GM23248 (cell line): ENCODE data around the gene CENPN. TPM values are rescaled to one million over a fixed set of nuclear protein-coding genes. Genes with fewer than 3 reads are reported as not detected.

Experiments
- DNase-seq: peaks from one replicate; pipeline ENCODE4 v3.0.0-alpha.2; 2015
- H2AFZ ChIP-seq: fragments of 200-600 bp; sonication (generic); 2 replicates; pipeline ENCODE4 v1.6.1; 2016; ENCODE audit warnings: antibody characterized with exemption
- H3F3A ChIP-seq: fragments of 200-600 bp; sonication (generic); 2 replicates; pipeline ENCODE4 v1.6.1; 2016; ENCODE audit warnings: mild to moderate bottlenecking, antibody characterized with exemption, mixed run types; ENCODE audit not compliant: insufficient read depth
- H3K27ac ChIP-seq: fragments of 200-600 bp; sonication (generic); 2 replicates; pipeline ENCODE4 v1.5.1; 2016; ENCODE audit warnings: mild to moderate bottlenecking
- H3K27me3 ChIP-seq: fragments of 200-600 bp; sonication (generic); replicated peaks from 2 replicates; pipeline ENCODE4 v1.6.1; 2016; ENCODE audit warnings: mild to moderate bottlenecking; ENCODE audit not compliant: insufficient read depth
- H3K36me3 ChIP-seq: fragments of 200-600 bp; sonication (generic); 2 replicates; pipeline ENCODE4 v1.6.1; 2016; ENCODE audit warnings: low read depth, mild to moderate bottlenecking
- H3K4me1 ChIP-seq: fragments of 200-600 bp; sonication (generic); 2 replicates; pipeline ENCODE4 v1.6.1; 2016; ENCODE audit warnings: mild to moderate bottlenecking; ENCODE audit not compliant: insufficient read depth
- H3K4me2 ChIP-seq: fragments of 200-600 bp; sonication (generic); one replicate; pipeline ENCODE4 v1.6.1; 2016; ENCODE audit warnings: mild to moderate bottlenecking; ENCODE audit not compliant: unreplicated experiment
- H3K4me3 ChIP-seq: fragments of 200-600 bp; sonication (generic); 2 replicates; pipeline ENCODE4 v1.5.1; 2016; ENCODE audit warnings: mild to moderate bottlenecking
- H3K79me2 ChIP-seq: fragments of 200-600 bp; sonication (generic); 2 replicates; pipeline ENCODE4 v1.6.1; 2016; ENCODE audit warnings: mild to moderate bottlenecking; ENCODE audit not compliant: insufficient read depth
- H3K9ac ChIP-seq: fragments of 200-600 bp; sonication (generic); 2 replicates; pipeline ENCODE4 v1.6.1; 2016; ENCODE audit warnings: mild to moderate bottlenecking
- H3K9me2 ChIP-seq: fragments of 200-600 bp; sonication (generic); 2 replicates; pipeline ENCODE4 v1.6.1; 2016; ENCODE audit warnings: mixed run types, mild to moderate bottlenecking, moderate library complexity; ENCODE audit not compliant: insufficient read depth
- H3K9me3 ChIP-seq: fragments of 200-600 bp; sonication (generic); one replicate; pipeline ENCODE4 v1.6.1; 2017; ENCODE audit warnings: low read depth
- H4K20me1 ChIP-seq: fragments of 200-600 bp; sonication (generic); 2 replicates; pipeline ENCODE4 v1.6.0; 2016; ENCODE audit not compliant: insufficient read depth
- EZH2 ChIP-seq: fragments of 200-600 bp; sonication (generic); IDR thresholded peaks from 2 replicates; pipeline ENCODE4 v1.6.1; 2018; ENCODE audit warnings: antibody characterized with exemption, mild to moderate bottlenecking; ENCODE audit not compliant: insufficient read depth, poor library complexity, severe bottlenecking
- EZH2phosphoT487 ChIP-seq: fragments of 200-600 bp; sonication (generic); IDR thresholded peaks from 2 replicates; pipeline ENCODE4 v1.6.1; 2018; ENCODE audit warnings: antibody characterized with exemption, moderate library complexity, mild to moderate bottlenecking, low read depth; ENCODE audit not compliant: insufficient read depth
- WGBS, 2 experiments: methylation state at CpG; one replicate each; pipeline ENCODE4 v1.1.6; 2015 to 2017; ENCODE audit warnings: low lambda C conversion rate in 2 of 2, low coverage in 1 of 2; ENCODE audit errors: missing lambda C conversion rate in 2 of 2; 5-methylcytosine and 5-hydroxymethylcytosine counted together
- in situ Hi-C: fragments of 300-500 bp; cut with MboI; formaldehyde crosslinking; loops from 2 replicates; pipeline ENCODE4 v1.15.0; 2020
- polyA plus RNA-seq: library from polyadenylated mRNA; unstranded; fragments of >200 nt; fragmentation: Nextera tagmentation; extraction: Ambion mirVana; gene quantifications from 2 replicates; pipeline ENCODE4 v1.2.1, GENCODE V29; 2016
- total RNA-seq: library from RNA; depleted of rRNA; stranded (reverse); fragments of >200 nt; shearing (Covaris generic); gene quantifications from 2 replicates; pipeline ENCODE4 v1.2.3, GENCODE V29; 2014

CENPN gene
- total and polyA plus RNA-seq, 2 experiments from 2014 or later = 29.0 to 29.2 TPM

- Histone ChIP-seq H3K4me2 (peak overlapping the region; percentile 89), H3F3A (peaks cover 21% of the 10 kb centered on the region), H3K9ac (peak overlapping the region; percentile 94), H3K4me3 (peak overlapping the region; percentile 94), H3K79me2 (peaks cover 88% of the 10 kb centered on the region), H3K36me3 (no peaks in the 10 kb centered on the region), H3K4me1 (peaks cover 16% of the 10 kb centered on the region), H2AFZ (peak overlapping the region; percentile 94), H4K20me1 (no peaks in the 10 kb centered on the region), H3K27me3 (no peaks in the 10 kb centered on the region), H3K9me3 (no peaks in the 10 kb centered on the region), H3K27ac (peak overlapping the region; percentile 94), H3K9me2 (no peaks in the 10 kb centered on the region)
- in situ Hi-C loops = no loop called here
- 15 to 17% methylated on average over 18 of the region's 18 CpGs for WGBS, 2 experiments
- TF ChIP-seq EZH2 = no peak
- TF ChIP-seq EZH2phosphoT487 = no peak
- DNase-seq = peak; percentile 52
Observed at GRCh38 chr16:81005610-81006161, 1.3 kb upstream of the CENPN start.

GRCh38 chr16:81006211-81006812 is 702 bp upstream of the CENPN start:
- Histone ChIP-seq H3F3A (peaks cover 21% of the 10 kb centered on the region), H3K79me2 (peaks cover 88% of the 10 kb centered on the region), H3K9me2 (no peaks in the 10 kb centered on the region), H3K4me3 (peak overlapping the region; percentile 94), H2AFZ (peak overlapping the region; percentile 94), H3K9me3 (no peaks in the 10 kb centered on the region), H4K20me1 (no peaks in the 10 kb centered on the region), H3K9ac (peak overlapping the region; percentile 94), H3K4me1 (peaks cover 16% of the 10 kb centered on the region), H3K27ac (peak overlapping the region; percentile 94), H3K36me3 (no peaks in the 10 kb centered on the region), H3K4me2 (peak overlapping the region; percentile 89), H3K27me3 (no peaks in the 10 kb centered on the region)
- in situ Hi-C loops = no loop called here
- WGBS, 2 experiments = 2% methylated on average over 30 to 50 of the region's 50 CpGs
- DNase-seq = peak; percentile 81
- TF ChIP-seq EZH2phosphoT487 = no peak
- TF ChIP-seq EZH2 = no peak

- DNase-seq = no peak
Observed at GRCh38 chr16:81008505-81008789, 1.4 kb downstream of the CENPN start.

GRCh38 chr16:81012974-81013373 is 6.0 kb downstream of the CENPN start:
- 95 to 97% methylated on average over 3 of the region's 3 CpGs for WGBS, 2 experiments
- no peak overlapping the region for H3K9ac ChIP-seq
- TF ChIP-seq EZH2phosphoT487 (no peak), EZH2 (no peak)
- H3K27me3 ChIP-seq = no peaks in the 10 kb centered on the region
- in situ Hi-C loops = no loop called here
- H3K4me2 ChIP-seq = no peak overlapping the region
- H2AFZ ChIP-seq = no peak overlapping the region
- H3K79me2 ChIP-seq = peaks cover 41% of the 10 kb centered on the region
- H3K36me3 ChIP-seq = peaks cover 15% of the 10 kb centered on the region
- no peaks in the 10 kb centered on the region for H3K9me2 ChIP-seq
- no peaks in the 10 kb centered on the region for H3K9me3 ChIP-seq
- no peak for DNase-seq
- peaks cover 4% of the 10 kb centered on the region; the same call in 1 of the 2 replicates for H3K4me1 ChIP-seq
- no peaks in the 10 kb centered on the region for H4K20me1 ChIP-seq
- no peak overlapping the region for H3K4me3 ChIP-seq
- peaks cover 8% of the 10 kb centered on the region; the same call in 1 of the 2 replicates for H3F3A ChIP-seq
- no peak overlapping the region for H3K27ac ChIP-seq

More at GRCh38 chr16:81008505-81008789, 1.4 kb downstream of the CENPN start:
- Histone ChIP-seq H3K4me1 (peaks cover 10% of the 10 kb centered on the region), H4K20me1 (no peaks in the 10 kb centered on the region), H3K9me2 (no peaks in the 10 kb centered on the region), H3K4me3 (peak overlapping the region; percentile 94), H3K79me2 (peaks cover 75% of the 10 kb centered on the region), H3K27ac (peak overlapping the region; percentile 94), H3K9me3 (no peaks in the 10 kb centered on the region), H2AFZ (peak overlapping the region; percentile 94), H3K27me3 (no peaks in the 10 kb centered on the region), H3K4me2 (peak overlapping the region; percentile 73), H3K36me3 (no peaks in the 10 kb centered on the region), H3K9ac (peak overlapping the region; percentile 94), H3F3A (peaks cover 14% of the 10 kb centered on the region)
- WGBS, 2 experiments = 85 to 91% methylated on average over 12 of the region's 12 CpGs
- TF ChIP-seq EZH2phosphoT487 (no peak), EZH2 (no peak)
- in situ Hi-C loops = no loop called here
